ENCODE measurements around the gene NCKAP5. TPM values are rescaled to one million over a fixed set of nuclear protein-coding genes. Genes with fewer than 3 reads are reported as not detected.

NCKAP5 gene
- total and polyA plus RNA-seq, 2 of the 8 experiments (the other 6 are each of a cell fraction or from before 2014, with no cell fraction given) = 0.27 to 0.86 TPM

GRCh38 chr2:132740081-132740720, 828.1 kb downstream of the NCKAP5 start (continued):
- no peak for TF ChIP-seq ATF2 (IDR thresholded peaks at IDR 0.05; ENCODE audit: low read length)
